ENCODE measurements around the gene PGAM2.

The PGAM2 gene

GRCh38 chr7:44101966-44102845 lies 36.8 kb upstream of the PGAM2 start:
- peak; percentile 88 for DNase-seq (ENCODE audit: extremely low read depth, low read depth)
- TF ChIP-seq CTCF (IDR thresholded peaks at IDR 0.05; ENCODE audit: low read depth, low read length), result no peak

- TF ChIP-seq CTCF (IDR thresholded peaks at IDR 0.05; ENCODE audit: low read depth, low read length), result no peak
- no peak for DNase-seq (ENCODE audit: extremely low read depth, low read depth)
Observed at GRCh38 chr7:44101303-44101965, 36.1 kb upstream of the PGAM2 start.

- no peak for TF ChIP-seq CTCF (IDR thresholded peaks at IDR 0.05; ENCODE audit: low read depth, low read length)
- peak; percentile 59 for DNase-seq (ENCODE audit: extremely low read depth, low read depth)
Observed at GRCh38 chr7:44100458-44101302, 35.3 kb upstream of the PGAM2 start.

- DNase-seq (ENCODE audit: extremely low read depth, low read depth), result no peak
- no peak for TF ChIP-seq CTCF (IDR thresholded peaks at IDR 0.05; ENCODE audit: low read depth, low read length)
Observed at GRCh38 chr7:44099669-44100068, 34.3 kb upstream of the PGAM2 start.

- DNase-seq (ENCODE audit: extremely low read depth, low read depth), result no peak
- TF ChIP-seq CTCF (IDR thresholded peaks at IDR 0.05; ENCODE audit: low read depth, low read length), result no peak
Observed at GRCh38 chr7:44098092-44099068, 33.0 kb upstream of the PGAM2 start.

GRCh38 chr7:44097064-44097932 lies 31.9 kb upstream of the PGAM2 start:
- TF ChIP-seq CTCF (IDR thresholded peaks at IDR 0.05; ENCODE audit: low read depth, low read length), result no peak
- no peak for DNase-seq (ENCODE audit: extremely low read depth, low read depth)

Measured in AG09319 (cell line).